MCF 10A (cell line): Measurements from ENCODE around the gene PLIN5. TPM values are rescaled to one million over a fixed set of nuclear protein-coding genes. Genes with fewer than 3 reads are reported as not detected.

Experiments used
- BruUV-seq: library from RNA; stranded (reverse); fragments of 400-500 nt; replicated peaks from 2 replicates; lab custom pipeline; 2021; lab: Mats Ljungman, UMichigan
- CTCF ChIA-PET: fragments of 300-600 bp; sonication (Branson Sonifier 250); formaldehyde crosslinking; extraction: SDS; loops from one replicate; lab custom pipeline; 2021; ENCODE audit warnings: antibody characterized with exemption, inconsistent platforms; lab: Yijun Ruan, JAX
- POLR2A ChIA-PET: fragments of 300-600, 350-650 bp; sonication (Branson Sonifier 250); formaldehyde crosslinking; extraction: SDS; loops from one replicate; lab custom pipeline; 2020; ENCODE audit warnings: antibody characterized with exemption, inconsistent platforms; lab: Yijun Ruan, JAX
- DNase-seq: peaks from one replicate; pipeline ENCODE4 v3.0.0-alpha.2; 2018; ENCODE audit not compliant: unreplicated experiment
- H3K27ac Mint-ChIP-seq: one replicate; pipeline ENCODE4 v1.8.0; 2022; ENCODE audit warnings: mild to moderate bottlenecking, low read depth, mixed read lengths; ENCODE audit not compliant: unreplicated experiment
- H3K27me3 Mint-ChIP-seq: one replicate; pipeline ENCODE4 v1.8.0; 2022; ENCODE audit warnings: mixed read lengths; ENCODE audit not compliant: insufficient read depth, unreplicated experiment
- H3K36me3 Mint-ChIP-seq: one replicate; pipeline ENCODE4 v1.8.0; 2022; ENCODE audit warnings: mild to moderate bottlenecking, moderate library complexity, mixed read lengths; ENCODE audit not compliant: insufficient read depth, unreplicated experiment
- H3K4me1 Mint-ChIP-seq: one replicate; pipeline ENCODE4 v1.8.0; 2022; ENCODE audit warnings: mixed read lengths; ENCODE audit not compliant: insufficient read depth, unreplicated experiment
- H3K4me3 Mint-ChIP-seq: one replicate; pipeline ENCODE4 v1.8.0; 2022; ENCODE audit warnings: mild to moderate bottlenecking, moderate library complexity, mixed read lengths; ENCODE audit not compliant: unreplicated experiment
- H3K9me3 Mint-ChIP-seq: one replicate; pipeline ENCODE4 v1.8.0; 2022; ENCODE audit warnings: mixed read lengths; ENCODE audit not compliant: unreplicated experiment
- CTCF ChIP-seq: fragments of 200-600 bp; IDR thresholded peaks from one replicate; pipeline ENCODE4 v1.8.0; 2022; ENCODE audit warnings: antibody characterized with exemption, mild to moderate bottlenecking; ENCODE audit not compliant: unreplicated experiment
- intact Hi-C: fragments of 100-400 bp; cut with micrococcal nuclease; formaldehyde crosslinking; loops from 2 replicates; pipeline ENCODE4 v1.14.1; 2022
- total RNA-seq: library from RNA; stranded (reverse); gene quantifications from 2 replicates; pipeline ENCODE4 v1.2.3, GENCODE V29; 2022

The PLIN5 gene
- total RNA-seq, 1 experiment from 2014 or later: not detected

- Mint-ChIP-seq H3K36me3 (no peaks in the 10 kb centered on the region), H3K27ac (no peak overlapping the region), H3K27me3 (no peaks in the 10 kb centered on the region), H3K4me1 (no peaks in the 10 kb centered on the region), H3K9me3 (no peaks in the 10 kb centered on the region), H3K4me3 (no peak overlapping the region)
- ChIA-PET CTCF (interaction anchor here (1.5 kb wide), 1 partner anchor 11 kb away, joined by 4 read pairs; no protein-coding TSS in a partner anchor), POLR2A (no interaction called here)
- TF ChIP-seq CTCF: no peak
- no TSS peak for BruUV-seq
- intact Hi-C loops: no loop called here
- no peak for DNase-seq
Measured at GRCh38 chr19:4513248-4513647, 21.8 kb downstream of the PLIN5 start.

GRCh38 chr19:4512070-4512469 lies 23.0 kb downstream of the PLIN5 start:
- H3K4me1 Mint-ChIP-seq: no peaks in the 10 kb centered on the region
- ChIA-PET POLR2A (no interaction called here), CTCF (no interaction called here)
- intact Hi-C loops: no loop called here
- H3K4me3 Mint-ChIP-seq: no peak overlapping the region
- H3K27ac Mint-ChIP-seq: no peak overlapping the region
- no peak for TF ChIP-seq CTCF
- no peaks in the 10 kb centered on the region for H3K36me3 Mint-ChIP-seq
- H3K27me3 Mint-ChIP-seq: no peaks in the 10 kb centered on the region
- DNase-seq: no peak
- no peaks in the 10 kb centered on the region for H3K9me3 Mint-ChIP-seq
- BruUV-seq: no TSS peak

DNA sequence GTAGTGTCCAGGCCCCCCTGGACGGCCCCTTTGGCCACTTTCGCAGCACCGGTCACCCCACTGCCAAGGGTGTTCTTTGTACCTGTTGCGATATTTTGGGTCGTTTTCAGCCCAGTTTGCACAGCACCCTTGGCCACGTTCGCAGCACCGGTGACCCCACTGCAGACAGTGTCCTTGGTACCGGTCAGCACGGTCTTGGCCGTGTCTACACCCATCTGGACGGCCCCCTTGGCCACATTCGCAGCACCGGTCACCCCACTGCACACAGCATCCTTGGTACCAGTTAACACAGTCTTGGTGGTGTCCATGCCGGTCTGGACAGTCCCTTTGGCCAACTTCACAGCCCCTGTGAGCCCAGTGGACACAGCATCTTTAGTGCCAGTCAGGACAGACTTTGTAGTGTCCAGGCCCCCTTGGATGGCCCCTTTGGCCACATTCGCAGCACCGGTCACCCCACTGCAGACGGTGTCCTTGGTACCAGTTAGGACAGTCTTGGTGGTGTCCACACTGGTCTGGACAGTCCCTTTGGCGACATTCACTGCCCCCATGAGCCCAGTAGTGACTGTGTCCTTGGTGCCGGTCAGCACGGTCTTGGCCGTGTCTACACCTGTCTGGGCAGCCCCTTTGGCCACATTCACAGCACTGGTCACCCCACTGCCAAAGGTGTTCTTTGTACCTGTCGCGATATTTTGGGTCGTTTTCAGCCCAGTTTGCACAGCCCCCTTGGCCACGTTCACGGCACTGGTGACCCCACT lies 23.5 kb downstream of the PLIN5 start:
- no peaks in the 10 kb centered on the region for H3K9me3 Mint-ChIP-seq
- no peak for TF ChIP-seq CTCF
- intact Hi-C loops: no loop called here
- CTCF ChIA-PET: no interaction called here
- BruUV-seq: no TSS peak
- H3K27me3 Mint-ChIP-seq: no peaks in the 10 kb centered on the region
- no peak overlapping the region for H3K27ac Mint-ChIP-seq
- no peak for DNase-seq
- H3K36me3 Mint-ChIP-seq: no peaks in the 10 kb centered on the region
- POLR2A ChIA-PET: no interaction called here
- H3K4me3 Mint-ChIP-seq: no peak overlapping the region
- H3K4me1 Mint-ChIP-seq: peaks cover 4% of the 10 kb centered on the region

GRCh38 chr19:4510435-4511255 lies 24.4 kb downstream of the PLIN5 start:
- peaks cover 7% of the 10 kb centered on the region for H3K36me3 Mint-ChIP-seq
- POLR2A ChIA-PET: no interaction called here
- no TSS peak for BruUV-seq
- H3K4me1 Mint-ChIP-seq: peaks cover 10% of the 10 kb centered on the region
- H3K9me3 Mint-ChIP-seq: no peaks in the 10 kb centered on the region
- no peak for DNase-seq
- no peaks in the 10 kb centered on the region for H3K27me3 Mint-ChIP-seq
- intact Hi-C loops: no loop called here
- H3K27ac Mint-ChIP-seq: no peak overlapping the region
- no peak overlapping the region for H3K4me3 Mint-ChIP-seq
- TF ChIP-seq CTCF: no peak
- CTCF ChIA-PET: interaction anchor here (1.2 kb wide), 1 partner anchor 14 kb away, joined by 5 read pairs; no protein-coding TSS in a partner anchor
